ENCODE data around the gene WFDC10A.
"Not testable (repeated sequence)": the region's sequence is repeated elsewhere in the genome, so short reads cannot be mapped to it uniquely, and the experiment has no call there.

Gene WFDC10A

GRCh38 chr20:45629496-45630100 lies at the start of gene WFDC10A:
TSS of gene WFDC10A (plus strand) at chr20:45629739. CDS start at chr20:45629814, 75 bp downstream.
- DNase-seq: no peak

GRCh38 chr20:45581702-45582101 lies 47.8 kb upstream of the WFDC10A start:
- no peak for DNase-seq

DNA sequence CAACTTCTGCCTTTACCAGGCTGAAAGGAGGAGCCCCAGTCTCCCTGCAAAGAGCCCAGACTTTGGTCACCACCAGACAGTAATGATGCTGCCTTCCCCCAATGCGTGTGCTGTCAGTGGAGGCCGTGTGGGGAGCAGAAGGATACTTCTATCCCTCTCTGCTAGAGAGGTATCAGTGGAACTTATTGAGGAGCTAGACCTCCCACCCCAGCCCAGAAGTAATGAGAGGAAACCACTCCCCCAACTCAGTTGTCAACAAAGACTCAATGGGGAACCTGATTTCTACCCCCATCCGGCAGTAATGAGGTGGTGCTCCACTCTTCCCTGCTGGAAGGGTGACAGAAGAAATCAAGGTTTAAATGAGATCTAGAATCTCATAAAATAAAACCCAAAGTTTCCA lies 46.0 kb upstream of the WFDC10A start:
- no peak for DNase-seq

DNA sequence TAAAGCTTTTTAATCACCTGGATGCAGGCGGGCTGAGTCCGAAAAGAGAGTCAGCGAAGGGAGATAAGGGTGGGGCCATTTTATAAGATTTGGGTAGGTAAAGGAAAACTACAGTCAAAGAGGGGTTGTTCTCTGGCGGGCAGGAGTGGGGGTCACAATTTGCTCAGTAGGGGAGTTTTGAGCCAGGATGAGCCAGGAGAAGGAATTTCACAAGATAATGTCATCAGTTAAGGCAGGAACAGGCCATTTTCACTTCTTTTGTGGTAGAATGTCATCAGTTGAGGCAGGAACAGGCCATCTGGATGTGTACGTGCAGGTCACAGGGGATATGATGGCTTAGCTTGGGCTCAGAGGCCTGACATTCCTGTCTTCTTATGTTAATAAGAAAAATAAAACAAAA lies 45.2 kb upstream of the WFDC10A start:
- DNase-seq: not testable (repeated sequence)

GRCh38 chr20:45585986-45586385 lies 43.6 kb upstream of the WFDC10A start:
- DNase-seq: not testable (repeated sequence)

GRCh38 chr20:45588800-45589199 lies 40.7 kb upstream of the WFDC10A start:
- no peak for DNase-seq

- DNase-seq: no peak
Measured at GRCh38 chr20:45589725-45590124, 39.8 kb upstream of the WFDC10A start.

DNA sequence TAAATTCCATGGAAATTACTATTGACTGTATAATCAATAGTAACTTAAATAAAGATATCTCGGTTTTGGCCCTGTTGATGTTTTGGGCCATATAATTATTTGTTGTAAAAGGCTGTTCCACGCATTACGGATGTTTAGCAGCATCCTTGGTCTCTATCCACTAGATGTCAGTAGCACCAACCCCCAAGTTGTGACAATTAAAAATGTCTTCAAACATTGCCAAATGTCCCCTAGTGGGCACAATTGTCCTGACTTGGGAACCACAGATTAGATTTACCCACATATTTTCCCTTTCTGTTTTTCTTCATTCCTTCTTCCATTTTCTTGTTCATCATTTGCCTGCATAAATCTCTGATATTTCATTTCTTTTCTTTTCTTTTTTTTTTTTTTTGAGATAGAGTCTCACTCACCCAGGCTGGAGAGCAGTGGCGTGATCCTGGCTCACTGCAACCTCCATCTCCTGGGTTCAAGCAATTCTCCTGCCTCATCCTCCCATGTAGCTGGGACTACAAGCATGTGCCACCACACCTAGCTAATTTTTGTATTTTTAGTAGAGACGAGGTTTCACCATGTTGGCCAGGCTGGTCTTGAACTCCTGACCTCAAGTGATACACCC lies 36.9 kb upstream of the WFDC10A start:
- DNase-seq: peak; percentile 57

DNA sequence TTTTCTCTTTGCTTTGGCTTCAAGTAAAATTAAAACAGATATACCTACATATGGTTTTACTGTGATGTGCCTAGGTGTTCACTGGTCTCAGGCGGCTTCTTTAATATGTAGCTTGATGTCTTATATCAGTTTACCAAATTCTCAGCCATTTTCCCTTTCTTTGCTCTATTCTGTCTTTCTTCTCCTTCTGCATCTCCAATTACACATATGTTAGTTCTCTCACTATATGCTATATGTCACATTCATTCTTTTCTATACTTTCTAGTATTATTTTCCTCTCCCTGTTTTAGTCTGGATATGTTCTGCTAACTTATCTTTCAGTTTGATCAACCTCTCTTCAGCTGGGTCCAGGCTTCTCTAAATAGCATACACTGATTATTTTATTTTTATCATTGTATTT lies 36.0 kb upstream of the WFDC10A start:
- DNase-seq: no peak

- DNase-seq: no peak
Measured at GRCh38 chr20:45595235-45595634, 34.3 kb upstream of the WFDC10A start.

DNA sequence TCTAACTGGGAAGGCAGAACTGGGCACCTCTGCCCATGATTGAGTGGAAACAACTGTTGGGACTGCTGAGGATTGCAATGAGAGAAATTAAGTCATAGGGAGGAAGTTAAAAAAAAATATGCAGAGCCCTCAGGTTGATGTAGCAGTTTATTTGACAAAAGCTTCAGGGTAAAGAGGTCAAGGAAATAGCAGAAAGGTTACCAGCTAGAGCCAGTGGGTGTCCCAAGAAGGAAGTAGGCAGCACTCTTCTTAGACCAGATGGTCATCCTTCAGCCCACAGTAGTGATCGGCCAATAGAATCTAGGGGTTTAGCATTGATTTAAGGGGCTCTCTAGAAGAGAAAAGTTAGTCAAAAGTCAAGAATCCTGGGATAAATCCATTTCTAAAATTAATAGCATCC lies 21.7 kb upstream of the WFDC10A start:
- no peak for DNase-seq

DNA sequence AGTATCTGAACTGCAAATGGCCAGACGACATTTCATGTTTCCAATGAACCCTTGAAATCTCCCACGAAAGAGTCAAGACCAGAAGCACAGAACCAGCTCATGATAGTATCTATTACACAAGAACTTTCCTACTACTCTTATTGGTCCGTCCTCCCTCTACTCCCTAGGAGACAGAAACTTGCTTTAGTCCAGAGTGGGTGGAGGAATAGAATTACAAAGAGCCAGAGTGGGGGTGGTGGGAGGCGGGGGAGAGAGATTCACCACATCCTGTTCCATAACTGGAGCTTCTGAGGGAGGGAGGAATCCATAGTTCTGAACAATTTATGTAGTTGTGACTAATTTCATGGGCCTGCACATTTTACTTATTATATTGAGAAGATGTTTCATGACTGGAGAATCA lies 18.5 kb upstream of the WFDC10A start:
- no peak for DNase-seq

GRCh38 chr20:45612314-45612713 lies 17.2 kb upstream of the WFDC10A start:
- no peak for DNase-seq

- DNase-seq: no peak
Measured at GRCh38 chr20:45617591-45617990, 11.9 kb upstream of the WFDC10A start.

- DNase-seq: no peak
Measured at GRCh38 chr20:45621593-45621992, 7.9 kb upstream of the WFDC10A start.

- no peak for DNase-seq
Measured at GRCh38 chr20:45626540-45626939, 3.0 kb upstream of the WFDC10A start.

- DNase-seq: no peak
Measured at GRCh38 chr20:45630371-45630770, 832 bp downstream of the WFDC10A start.

DNA sequence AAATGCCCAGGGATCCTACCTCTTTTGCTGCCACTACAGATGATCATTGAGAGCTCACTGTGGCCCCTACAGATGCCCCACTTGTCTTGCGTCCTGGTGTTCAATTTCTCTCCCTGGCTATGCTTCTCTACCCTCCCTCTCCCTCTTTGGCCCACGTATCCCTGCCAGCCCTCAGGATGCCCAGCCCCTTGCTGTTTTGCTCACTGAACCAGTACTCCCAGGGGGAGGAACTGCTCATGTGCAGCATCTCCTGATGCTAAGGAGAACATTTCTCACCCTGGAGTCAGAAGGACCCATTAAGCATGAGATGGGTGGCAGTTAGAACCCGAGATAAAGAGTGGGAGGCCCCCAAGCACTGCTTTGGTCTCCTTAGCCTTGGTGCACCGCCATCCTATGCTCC lies 1.6 kb downstream of the WFDC10A start, which contains the start of gene WFDC9:
WFDC9 (minus strand) TSS at position 101 of the 400 bp plus-strand sequence. CDS start 21,103 bp downstream, outside the sequence.
- no peak for DNase-seq

DNA sequence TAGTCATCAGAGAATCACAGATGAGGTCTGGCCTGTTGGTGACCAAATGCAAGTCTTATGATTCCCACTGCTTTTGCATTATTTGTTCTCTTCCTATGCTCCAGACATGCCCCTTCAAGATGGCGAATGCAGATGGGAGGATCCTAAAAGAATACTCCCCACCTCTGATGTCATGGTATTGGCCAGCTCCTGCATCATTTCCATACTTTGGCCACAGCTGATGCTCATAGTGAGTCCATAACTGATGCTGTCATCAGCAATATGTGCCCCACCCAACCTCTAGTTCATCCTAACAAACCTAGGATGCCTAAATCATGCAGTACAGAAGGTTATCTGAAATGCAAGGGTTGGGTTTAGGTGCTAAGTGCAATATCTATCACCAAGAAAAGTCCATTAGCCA lies 7.0 kb downstream of the WFDC10A start:
- no peak for DNase-seq

DNA sequence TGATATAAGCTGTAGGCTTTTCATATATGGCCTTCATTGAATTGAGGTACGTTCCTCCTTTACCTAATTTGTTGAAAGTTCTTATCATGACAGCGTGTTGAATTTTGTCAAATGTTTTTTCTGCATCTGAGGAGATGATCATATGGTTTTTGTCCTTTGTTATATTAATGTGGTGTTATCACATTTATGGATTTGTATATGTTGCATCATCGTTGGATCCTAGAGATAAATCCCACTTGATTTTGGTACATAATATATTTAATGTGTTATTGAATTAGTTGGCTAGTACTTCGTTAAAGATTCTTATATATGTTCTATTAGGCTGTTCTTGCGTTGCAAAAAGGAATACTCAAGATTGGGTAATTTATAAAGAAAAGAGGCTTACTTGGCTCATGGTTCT lies 10.1 kb downstream of the WFDC10A start:
- no peak for DNase-seq

- DNase-seq: not testable (repeated sequence)
Measured at GRCh38 chr20:45641076-45641475, 11.5 kb downstream of the WFDC10A start.

DNA sequence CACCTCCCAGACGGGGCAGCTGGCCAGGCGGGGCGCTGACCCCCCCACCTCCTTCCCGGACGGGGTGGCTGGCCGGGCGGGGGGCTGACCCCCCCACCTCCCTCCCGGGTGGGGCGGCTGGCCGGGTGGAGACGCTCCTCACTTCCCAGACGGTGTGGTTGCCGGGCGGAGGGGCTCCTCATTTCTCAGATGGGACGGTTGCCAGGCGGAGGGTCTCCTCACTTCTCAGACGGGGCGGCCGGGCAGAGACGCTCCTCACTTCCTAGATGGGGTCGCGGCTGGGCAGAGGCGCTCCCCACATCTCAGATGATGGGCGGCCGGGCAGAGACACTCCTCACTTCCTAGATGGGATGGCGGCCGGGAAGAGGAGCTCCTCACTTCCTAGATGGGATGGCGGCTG lies 16.3 kb downstream of the WFDC10A start:
- not testable (repeated sequence) for DNase-seq

- DNase-seq: no peak
Measured at GRCh38 chr20:45646875-45647274, 17.3 kb downstream of the WFDC10A start.

DNA sequence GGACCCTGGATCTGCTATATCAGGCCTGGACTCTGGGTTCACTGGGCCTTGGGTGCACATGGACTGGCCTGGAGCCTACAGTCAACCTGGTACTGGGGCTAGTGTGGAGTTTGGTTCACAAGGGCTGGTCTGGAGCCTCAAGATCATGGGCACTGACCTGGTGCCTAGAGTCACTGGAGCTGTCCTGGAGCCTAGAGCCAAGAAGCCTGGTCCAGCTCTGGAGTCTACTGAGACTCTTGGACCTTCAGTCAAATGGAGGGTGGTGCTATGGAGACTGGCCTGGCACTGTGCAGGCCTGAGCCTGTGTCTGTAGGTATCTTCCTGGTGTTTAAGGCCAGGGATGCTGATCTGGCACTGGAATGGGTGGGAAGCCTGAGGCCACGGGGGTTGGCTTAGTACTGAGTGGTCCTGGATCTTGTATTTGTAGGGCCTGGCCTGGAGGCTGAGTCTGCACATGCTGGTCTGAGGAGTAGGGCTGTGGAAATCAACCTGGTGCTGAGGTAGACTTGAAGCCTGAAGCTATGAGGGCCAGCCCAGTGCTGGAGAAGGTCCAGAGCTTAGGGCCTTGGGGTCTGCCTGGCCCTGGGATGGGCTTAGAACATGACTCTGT lies 18.0 kb downstream of the WFDC10A start:
- DNase-seq: no peak

All from SHP77 treated with DMSO at 0.1 percent for 48 hours (cell line).